Activated naive CD4-positive, alpha-beta T cell treated with Interleukin-2 at 50 U/mL for 16 hours (primary cell): ENCODE data around the gene ZNF232.
"Not testable (repeated sequence)": the region's sequence is repeated elsewhere in the genome, so short reads cannot be mapped to it uniquely, and the experiment has no call there.

Source experiments
- DNase-seq: peaks from one replicate; pipeline ENCODE4 v3.0.0-alpha.2; 2020

ZNF232 gene

DNA sequence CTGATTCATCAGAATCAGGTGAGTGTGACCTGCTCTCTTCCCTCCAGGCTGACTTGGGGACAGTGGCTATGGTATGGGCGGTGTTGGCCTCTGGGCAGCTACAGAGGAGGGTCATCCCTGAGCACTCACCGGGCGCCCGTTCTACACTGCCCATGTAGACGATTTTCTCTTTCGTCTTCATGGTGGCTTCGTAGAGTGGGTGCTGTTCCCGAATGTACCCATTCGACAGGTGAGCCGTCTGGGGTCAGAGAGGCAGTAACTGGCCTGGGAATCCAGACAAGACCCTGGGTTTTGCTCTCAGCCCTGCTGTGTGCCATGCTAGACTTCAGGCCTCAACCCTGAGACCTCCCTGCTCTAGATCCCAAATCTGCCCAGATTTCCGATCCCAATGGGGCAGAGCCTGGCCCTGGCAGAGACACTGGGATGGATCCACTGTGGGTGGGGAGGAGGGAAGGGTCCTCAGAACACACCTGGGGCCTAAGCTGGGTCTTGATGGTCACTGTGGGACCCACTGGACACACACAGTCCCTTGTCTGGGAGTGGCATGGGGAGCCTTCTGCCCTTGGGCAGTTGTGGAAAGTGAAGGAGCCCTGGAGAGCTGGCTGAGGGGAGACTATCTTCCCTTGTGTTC, 17.3 kb upstream of the ZNF232 start:
- no peak for DNase-seq

DNA sequence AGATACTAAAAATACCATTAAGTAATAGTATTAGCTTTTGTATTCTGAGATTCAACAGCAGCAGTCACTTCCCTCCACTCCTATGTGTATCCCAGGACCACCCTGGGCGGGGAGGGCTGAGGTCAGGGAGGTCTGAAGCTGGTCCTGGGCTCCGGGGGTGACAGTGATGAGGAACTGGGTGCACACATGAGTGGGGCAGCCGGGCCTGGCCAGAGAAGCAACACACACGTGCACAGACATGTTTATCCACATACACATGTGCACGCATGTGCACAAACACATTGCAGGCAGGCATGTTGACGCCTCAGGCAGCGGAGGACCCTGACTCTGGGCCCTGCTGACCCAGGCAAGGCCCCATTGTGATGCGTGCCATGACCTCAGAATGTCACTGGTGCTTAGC, 16.7 kb upstream of the ZNF232 start:
- DNase-seq: not testable (repeated sequence)

DNA sequence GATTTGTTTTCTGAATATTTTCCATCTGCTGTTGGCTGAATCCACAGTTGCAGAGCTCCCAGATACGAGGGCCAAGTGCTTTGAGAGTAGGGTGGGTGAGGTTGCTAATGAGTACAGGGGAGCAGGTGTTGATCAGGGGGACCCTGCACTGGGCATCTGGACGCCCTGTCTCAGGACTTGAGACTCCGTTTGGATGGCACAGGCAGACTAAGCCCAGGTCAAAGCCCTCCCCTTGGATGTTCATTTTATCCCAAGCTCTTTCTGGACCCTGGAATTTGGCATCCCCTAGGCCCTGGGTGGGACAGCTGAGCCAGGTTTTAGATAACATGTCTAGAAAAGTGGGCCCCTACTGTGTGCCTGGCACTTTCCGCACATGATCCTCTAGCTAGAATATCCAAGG, 16.2 kb upstream of the ZNF232 start:
- DNase-seq: no peak

DNA sequence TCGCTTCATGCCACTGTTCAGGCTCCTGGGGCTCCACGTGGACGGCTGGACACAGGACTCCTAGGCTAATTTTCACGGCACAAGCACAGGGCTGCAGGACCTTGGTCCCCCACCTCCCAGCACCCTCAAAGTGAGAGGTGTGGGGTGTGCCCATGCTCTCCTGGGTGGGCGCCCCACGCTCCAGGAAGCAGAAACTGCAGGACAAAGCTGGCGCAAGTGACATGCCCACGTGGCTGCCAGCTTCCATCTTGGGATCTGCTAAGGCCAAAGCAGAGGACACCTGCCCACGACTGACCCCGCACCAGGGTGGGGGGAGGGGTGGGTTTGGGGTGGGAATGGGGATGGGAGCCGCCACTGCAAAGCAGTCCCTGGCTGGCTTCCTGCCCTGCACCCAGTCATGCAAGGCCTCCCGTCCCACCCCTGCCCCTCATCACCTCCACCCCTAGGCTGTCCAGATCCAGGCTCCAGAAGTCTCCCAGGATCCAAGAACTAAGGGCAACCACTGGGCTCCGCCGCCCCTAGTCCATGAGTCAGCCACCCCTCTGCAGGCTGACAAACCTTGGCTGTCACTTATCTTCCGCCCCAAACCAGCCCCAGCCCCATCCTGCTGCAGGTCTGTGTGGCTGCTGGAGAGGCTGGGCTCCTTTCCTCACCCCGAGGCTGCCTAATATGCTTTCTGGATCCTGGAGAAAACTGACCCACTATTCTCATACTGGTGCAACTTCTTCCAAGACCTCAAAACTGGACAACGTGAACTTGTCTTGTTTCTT, 15.2 kb upstream of the ZNF232 start:
- DNase-seq: no peak

DNA sequence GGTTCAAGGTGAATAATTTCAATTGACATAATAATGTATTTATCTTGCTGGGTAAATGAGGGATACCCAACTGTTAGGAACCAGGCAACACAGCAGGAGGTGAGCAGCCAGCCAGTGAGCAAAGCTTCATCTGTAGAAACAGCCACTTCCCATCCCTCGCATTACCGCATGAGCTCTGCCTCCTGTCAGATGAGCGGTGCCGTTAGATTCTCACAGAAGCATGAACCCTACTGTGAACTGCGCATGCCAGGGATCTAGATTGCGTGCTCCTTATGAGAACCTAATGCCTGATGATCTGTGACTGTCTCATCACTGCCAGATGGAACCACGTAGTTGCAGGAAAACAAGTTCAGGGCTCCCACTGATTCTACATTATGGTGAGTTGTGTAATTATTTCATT, 13.2 kb upstream of the ZNF232 start:
- DNase-seq: not testable (repeated sequence)

DNA sequence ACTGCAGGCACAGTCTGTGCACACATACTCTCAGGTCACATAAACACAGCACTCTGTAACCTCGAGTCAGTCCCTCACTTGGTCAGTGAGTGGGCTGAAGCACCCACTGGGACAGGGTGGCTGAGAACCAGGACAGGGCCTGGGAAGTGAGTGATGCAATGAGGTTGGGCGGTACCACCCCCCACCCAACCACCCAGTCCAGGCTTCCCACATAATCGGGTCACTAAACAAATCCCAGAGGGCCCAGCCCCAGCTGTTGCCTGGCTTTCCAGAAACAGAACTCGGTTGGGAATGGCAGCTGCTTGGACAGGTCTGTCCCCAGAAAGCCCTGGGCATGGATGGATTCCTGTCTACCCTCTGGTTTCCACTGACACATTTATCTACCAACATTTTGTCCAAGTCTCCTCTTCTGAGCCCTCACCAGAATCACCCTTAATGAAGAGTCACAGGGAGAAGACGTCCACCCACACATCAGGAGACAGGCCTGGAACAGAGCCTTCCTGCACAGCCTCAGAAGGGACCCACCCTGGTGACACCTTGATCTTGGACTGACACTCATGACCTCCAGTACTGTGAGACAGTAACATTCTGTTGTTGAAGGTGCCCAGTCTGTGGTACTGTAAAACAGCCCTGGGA, 12.6 kb upstream of the ZNF232 start:
- DNase-seq: not testable (repeated sequence)

DNA sequence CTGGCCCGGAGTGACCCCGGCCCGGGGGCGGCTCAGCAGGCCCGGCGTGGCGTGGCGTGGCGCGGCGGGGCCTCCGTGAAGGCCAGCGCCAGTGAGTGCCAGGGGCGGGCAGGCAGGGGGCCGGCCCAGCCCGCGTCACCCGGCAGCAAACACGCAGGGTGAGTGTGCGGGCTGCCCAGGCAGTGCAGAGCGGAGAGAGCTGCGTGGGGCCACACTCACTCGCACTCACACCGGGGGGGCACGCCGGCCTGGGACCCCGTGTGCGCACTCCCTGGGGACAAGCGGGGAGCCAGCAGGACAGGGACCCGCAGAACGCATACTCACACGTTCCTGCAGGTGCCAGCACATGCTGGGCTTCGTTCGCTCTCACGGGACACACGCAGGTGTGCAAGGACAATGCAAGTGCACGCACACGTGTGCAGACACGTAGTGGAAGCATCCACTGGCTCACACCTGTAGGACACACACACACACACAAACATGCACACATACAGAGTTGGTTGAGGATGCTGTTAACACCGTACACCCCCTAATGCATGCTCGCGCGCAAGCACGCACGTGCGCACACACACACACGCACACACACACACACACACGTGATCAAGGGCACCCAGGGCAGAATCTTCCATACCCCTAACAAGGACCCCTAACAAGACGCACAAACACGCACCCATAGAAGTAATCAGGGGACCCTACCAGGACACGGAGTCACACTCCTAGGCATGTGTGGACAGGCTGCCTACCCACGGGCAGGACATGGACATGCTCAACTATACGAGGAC, 11.9 kb upstream of the ZNF232 start:
- no peak for DNase-seq

DNA sequence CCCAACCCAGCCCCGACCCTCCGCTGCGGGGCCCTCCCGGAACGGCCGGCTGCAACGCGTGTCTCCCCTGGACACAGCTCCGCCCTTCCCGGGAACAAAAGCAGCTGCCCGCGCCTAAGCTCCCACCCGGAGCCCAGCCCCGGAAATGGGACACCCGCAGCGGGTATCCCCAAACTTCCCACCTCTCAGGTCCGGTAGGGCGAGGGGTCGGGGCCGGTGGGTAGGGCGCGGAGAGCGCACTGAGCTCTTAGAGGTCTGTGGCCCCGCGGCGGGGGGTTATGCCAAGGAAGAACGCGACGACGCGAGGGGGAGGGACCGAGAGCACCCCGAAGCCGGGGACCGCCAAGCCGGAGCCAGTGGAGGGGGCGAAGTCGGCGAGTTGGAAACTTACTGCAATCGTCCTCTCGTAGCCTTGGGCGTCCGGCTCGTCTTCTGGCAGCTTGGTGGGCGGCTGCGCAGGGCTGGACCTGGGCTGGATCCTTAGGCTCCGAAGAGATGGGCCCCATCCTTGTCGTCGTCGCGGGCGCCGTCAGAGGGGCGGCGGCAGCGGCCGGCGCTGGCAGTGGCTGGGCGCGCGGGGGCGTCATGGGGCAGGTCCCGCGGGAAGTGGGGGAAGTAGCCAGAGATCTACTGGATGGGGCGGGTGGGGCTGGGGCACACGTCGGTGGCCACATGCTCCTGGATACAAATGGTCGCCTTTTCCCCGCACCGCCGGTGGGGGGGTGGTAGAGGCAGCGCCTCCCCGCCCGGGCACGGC, 11.1 kb upstream of the ZNF232 start:
- DNase-seq: no peak

DNA sequence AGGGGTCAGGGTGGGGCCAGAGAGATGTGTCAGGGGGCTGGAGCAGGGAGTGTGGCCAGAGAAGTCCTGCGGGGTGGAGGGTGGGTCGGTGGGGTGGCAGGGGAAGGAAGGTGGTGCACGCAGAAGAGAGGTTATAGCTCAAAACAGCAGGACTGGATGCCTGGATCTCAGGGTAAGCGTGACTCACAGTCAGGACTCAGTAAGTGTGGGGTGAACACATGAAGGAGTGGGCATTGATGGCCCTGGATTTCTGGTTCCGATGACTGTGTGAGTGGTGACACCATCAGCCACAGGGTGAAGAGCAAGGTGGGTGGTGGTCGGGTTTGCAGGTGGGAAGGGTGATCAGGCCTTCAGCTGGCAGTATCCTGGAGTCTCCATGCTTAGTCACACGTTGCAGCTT, 10.4 kb upstream of the ZNF232 start:
- not testable (repeated sequence) for DNase-seq

DNA sequence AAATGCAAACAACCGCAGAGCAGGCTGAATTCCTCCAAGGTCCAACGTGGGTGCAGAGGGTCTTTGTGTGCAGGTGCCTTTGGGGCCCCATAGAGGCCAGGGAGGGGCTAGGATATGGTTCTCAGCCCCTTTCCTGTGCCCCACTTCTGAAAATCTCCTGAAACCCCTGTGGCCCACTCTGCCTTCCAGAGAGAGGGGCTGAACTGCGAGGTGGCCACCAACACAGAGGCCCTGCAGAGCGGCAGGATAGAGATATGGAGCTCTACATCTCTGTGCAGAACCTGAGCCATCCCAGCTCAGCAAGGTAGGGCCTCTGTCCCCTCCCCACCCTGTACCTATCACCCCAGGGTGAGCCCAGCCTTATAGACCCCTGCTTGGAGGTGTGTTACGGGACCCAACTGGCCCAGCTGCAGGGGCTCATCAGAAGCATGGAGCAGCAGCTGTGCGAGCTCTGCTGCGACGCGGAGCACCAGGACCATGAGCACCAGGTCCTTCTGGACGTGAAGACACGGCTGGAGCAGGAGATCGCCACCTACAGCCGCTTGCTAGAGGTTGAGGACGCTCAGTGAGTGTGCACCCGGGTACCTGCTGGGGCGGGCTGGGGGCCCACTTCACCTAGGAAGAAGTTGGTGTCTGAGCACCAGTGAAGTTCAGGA, 9.6 kb upstream of the ZNF232 start:
- no peak for DNase-seq

DNA sequence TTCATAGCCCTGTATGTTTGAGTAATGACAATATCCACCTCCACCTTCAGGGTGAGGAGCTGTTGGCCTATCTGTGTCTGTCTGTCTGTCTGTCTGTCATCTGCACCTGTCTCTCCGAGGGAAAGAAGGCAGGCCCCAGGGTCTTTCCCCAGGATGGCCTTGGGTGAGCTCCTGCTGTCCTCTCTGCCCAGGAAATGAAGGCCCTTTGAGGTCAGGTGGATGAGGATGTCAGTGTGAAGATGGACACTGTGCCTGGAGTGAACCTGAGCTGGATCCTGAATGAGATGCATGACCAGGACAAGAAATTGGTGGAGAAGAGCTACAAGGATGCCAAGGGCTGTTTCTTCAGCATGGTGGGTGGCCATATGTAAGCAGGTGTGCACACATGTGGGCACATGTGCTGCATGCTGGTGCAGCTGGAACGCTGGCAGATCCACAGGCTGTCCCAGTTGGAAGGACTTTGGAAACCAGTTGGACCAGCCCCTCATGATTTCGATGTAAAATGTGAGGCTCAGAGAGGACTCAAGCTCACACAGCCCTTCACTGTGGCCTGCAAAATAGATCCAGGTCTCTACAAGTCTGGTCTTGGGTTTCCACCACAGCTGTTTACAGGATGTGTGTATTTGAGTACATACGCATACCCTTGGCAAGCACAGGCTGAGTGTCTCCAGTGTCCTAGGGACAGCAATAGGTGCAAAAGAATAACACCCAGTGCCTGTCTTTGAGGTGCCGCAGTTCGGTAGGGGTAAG, 8.9 kb upstream of the ZNF232 start:
- DNase-seq: not testable (repeated sequence)

DNA sequence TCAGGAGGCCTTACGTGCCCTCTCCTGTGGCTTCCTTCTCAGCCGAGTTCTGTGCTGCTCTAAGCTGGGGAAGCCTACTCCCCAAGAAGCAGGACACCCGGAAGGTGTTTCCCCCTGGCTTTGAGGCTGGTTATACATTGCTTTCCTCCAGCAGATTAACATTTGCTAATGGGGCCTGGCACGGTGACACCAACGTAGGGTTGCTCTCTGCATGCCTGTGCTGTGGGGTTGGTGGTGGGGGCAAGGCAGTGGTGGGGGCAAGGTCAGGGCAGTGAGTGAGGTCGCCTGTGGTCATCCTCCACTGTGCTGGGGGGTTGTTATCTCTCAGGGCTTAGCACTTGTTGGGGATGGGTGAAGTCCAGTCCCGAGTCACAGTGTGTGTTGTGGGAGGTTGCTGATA, 8.4 kb upstream of the ZNF232 start:
- no peak for DNase-seq

DNA sequence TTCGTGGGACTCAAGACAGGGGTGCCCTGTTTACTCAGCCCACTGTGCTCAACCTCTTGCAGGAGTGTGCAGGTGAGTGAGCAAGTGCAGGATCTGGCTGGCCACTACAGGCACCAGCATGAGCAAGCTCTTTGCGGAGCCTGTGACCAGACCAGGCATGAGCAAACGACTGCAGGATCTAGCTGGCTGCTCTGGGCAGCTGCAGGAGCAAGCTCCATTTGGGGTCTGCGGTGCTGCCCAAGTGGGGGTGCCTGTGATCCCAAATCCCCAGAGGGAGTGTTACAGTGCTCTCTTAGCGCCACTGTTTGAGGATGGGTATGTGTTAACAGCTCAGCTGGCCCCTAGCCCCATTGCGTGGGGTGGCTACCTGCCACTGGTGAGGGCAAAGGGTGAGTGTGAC, 6.5 kb upstream of the ZNF232 start:
- DNase-seq: no peak

DNA sequence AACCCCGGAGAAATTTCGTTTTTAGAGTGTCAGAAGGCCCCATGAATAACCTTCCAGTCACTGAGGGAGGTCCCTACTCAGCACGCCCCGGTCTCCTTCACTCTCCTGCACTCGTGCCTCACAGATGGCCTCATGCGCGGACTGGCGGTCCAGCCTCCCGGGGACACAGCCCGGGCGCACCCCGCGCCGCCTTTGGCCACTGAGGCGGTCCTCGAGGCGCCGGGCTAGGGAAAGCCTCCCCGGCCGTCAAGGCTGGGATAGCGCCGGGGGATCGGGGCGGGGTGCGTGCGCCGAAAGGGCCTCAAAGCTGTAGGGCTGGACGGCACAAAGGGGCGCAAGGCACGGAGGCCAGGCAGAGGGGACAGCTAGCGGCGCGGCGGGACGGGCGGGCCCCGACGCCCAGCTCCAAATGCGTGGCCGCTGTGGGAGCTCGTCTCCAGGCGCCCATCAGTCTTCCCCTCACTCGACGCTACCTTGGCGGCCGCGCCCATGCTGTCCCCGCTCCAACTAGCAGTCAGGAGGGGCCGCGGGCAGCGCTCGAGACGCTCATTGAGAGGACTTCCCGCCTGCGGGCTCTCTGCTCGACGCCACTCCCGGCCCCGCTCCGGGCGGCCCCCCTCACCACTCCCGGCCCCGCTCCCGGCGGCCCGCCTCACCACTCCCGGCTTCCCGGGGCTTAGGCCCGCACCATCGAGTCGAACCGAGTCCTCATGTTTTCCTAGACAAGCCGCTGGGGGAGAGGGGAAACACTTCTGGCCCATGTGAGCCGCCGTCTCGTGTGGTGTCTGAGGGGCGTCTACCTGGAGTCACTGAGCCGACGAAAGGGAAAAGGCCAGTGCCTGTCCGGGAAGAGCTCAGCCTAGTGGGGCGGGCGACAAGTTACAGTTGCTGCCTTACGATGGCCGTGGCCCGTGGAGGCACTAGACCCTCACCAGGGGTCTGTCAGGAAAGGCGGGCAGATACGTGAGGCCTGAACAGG, 4.3 kb upstream of the ZNF232 start, which contains the start of gene USP6:
USP6 (plus strand) TSS at position 360 of the 979 bp plus-strand sequence. CDS start 14,336 bp downstream, outside the sequence.
- no peak for DNase-seq

DNA sequence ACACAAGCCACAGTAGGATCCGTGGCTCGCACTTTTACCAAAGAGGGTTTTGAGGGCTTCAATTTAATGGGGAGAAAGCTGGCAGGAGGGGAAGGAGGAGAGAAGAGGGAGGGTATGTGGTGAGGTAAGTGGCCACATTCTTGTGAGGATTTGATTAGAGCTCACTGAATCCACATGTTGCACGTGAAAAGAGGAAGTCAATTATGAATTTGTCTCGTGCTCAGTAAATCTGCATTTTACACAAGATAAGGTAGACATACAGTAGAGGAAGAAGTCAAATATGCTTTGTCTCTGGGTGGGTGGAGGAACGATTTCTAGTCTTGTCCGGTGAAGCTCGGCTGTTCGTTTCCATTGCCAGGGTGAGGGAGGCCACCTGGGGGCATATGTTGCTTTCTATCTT, 862 bp downstream of the ZNF232 start:
- DNase-seq: no peak

DNA sequence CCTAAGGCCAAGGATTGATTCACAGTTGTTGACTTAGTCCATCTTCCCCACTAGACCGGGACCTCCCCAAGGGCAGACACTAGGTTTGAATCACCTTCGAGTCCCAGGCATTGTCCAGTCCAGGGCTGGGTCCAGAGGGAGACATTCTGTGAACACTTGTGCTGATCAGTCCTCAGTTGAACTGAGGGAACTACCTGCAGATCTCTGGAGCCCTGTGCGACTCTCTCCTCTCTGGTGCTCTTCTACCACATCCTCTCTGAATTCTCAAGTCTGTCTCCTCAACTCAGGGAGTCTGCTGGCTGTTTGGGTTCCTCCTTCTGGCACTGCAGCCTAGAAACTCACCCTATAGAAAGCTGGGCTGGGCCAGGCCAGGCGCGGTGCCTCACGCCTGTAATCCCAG, 10.8 kb downstream of the ZNF232 start:
- no peak for DNase-seq

DNA sequence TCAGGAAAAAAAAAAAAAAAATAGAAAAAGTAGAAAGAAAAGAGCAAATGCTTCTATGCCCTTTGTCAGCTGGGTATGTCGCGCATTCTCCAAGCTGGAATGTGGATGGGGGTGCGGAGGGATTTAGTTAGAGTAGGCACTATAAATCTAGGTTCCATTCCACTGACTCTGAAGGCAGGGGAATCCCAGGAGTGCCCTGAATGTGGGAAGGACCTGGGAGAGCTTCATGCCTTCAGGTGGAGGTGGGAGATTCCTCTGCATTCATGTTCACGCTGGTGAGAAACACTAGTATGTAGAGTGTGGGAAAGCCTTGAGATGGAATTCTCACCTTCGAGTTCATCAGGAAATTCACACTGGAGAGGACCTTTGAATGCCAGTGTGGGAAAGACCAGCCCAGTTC, 12.4 kb downstream of the ZNF232 start:
- DNase-seq: no peak

DNA sequence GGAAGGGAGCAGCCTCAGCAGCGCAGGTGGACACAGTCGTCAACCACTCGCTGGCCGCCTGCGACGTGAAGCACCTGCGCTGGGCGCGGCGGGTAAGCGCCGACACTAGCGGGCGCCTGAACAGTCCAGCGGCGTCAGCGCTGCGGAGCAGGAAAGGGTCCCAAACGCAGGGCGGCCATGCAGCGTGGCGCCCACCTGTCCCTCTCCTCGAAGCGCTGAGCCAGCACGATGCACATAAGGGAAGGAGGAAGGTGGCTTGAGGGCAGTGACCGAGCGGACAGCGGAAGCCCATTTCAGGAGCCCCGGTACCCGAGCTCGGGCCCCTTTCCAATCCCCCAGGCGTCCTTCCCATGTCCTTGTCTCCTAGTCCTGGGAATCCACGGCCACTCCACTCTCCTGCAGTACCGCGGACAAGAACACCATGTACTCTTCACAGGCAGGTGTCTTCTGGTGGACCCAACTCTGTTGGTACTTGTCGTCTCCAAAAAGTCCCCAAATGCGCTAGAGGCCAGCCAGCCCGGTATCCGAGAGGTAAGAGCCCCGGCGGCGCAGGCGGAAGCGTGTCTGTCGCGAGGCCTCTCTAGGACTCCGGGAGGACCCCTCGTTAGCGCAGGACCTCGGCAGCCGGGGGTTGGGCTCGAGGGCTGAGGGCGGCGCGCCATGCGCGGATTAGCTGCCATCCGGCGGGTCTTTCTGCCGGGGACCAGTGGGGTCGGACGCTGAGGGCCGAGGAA, 14.4 kb downstream of the ZNF232 start:
- no peak for DNase-seq

DNA sequence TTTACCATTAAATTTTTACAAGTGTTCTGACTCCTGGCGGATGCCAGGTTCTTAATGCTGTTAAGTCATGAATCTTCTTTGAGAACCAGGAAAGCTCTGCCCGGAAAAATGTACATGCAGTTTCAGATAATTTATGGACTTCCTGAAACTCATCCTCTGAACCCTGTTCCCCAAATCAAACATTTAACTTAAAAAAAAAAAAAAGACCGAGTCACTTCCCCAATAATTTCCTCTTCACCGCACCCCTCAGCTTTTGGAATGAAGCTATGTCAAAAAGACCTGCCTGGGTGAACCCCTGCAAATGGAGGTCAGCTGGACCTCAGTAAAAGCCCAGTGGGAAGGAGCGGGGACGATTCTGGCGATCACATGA, 15.0 kb downstream of the ZNF232 start:
- DNase-seq: no peak
